Measurements from ENCODE around the gene MYO10. TPM values are rescaled to one million over a fixed set of nuclear protein-coding genes. Genes with fewer than 3 reads are reported as not detected.
A peak's percentile ranks its signal among the peaks of the same experiment; 100 is the strongest.

The MYO10 gene
- total RNA-seq, 2 donors from 2014 or later: 40.0 to 89.2 TPM

GRCh38 chr5:16932401-16932800 lies 3.7 kb downstream of the MYO10 start:
- no peaks in the 10 kb centered on the region for H3K4me1 ChIP-seq (ENCODE audit: control insufficient read depth, insufficient read depth, low read length)
- H3K9me3 Mint-ChIP-seq: no peaks in the 10 kb centered on the region
- peaks cover 22% of the 10 kb centered on the region for H3K27me3 Mint-ChIP-seq (ENCODE audit: insufficient read depth)
- H3K9me3 ChIP-seq (ENCODE audit: control insufficient read depth, low read length): peaks cover 4% of the 10 kb centered on the region
- TF ChIP-seq CTCF (conservative IDR thresholded peaks at IDR 0.05): no peak
- 75 to 79% methylated on average over 3 of the region's 3 CpGs for WGBS, 2 experiments (ENCODE audit: insufficient coverage in 1 of 2, insufficient read length in 1 of 2)
- H3K36me3 ChIP-seq (ENCODE audit: control insufficient read depth, insufficient read depth, low read length): peaks cover 27% of the 10 kb centered on the region
- H3K27ac ChIP-seq (ENCODE audit: low read depth, low read length): no peak overlapping the region
- H3K4me3 Mint-ChIP-seq: peak overlapping the region; percentile 94
- peak overlapping the region; percentile 90 for H3K4me3 ChIP-seq (ENCODE audit: low read length)
- DNase-seq: no peak
- H3K9ac ChIP-seq (ENCODE audit: extremely low read depth, low read length, poor library complexity, severe bottlenecking): peak overlapping the region; percentile 90
- no peak overlapping the region for H3K27ac Mint-ChIP-seq
- H3K27me3 ChIP-seq (ENCODE audit: control insufficient read depth, insufficient read depth, low read length, poor library complexity, severe bottlenecking): peaks cover 8% of the 10 kb centered on the region
- peaks cover 23% of the 10 kb centered on the region for H3K36me3 Mint-ChIP-seq (ENCODE audit: low read depth)
- peaks cover 45% of the 10 kb centered on the region for H3K4me1 Mint-ChIP-seq

GRCh38 chr5:16931334-16932110 lies 4.6 kb downstream of the MYO10 start:
- H3K36me3 Mint-ChIP-seq (ENCODE audit: low read depth): peaks cover 25% of the 10 kb centered on the region
- H3K27ac Mint-ChIP-seq: no peak overlapping the region
- H3K4me1 Mint-ChIP-seq: peaks cover 37% of the 10 kb centered on the region
- H3K9me3 Mint-ChIP-seq: no peaks in the 10 kb centered on the region
- peaks cover 32% of the 10 kb centered on the region for H3K36me3 ChIP-seq (ENCODE audit: control insufficient read depth, insufficient read depth, low read length)
- no peaks in the 10 kb centered on the region for H3K27me3 ChIP-seq (ENCODE audit: control insufficient read depth, insufficient read depth, low read length, poor library complexity, severe bottlenecking)
- H3K9ac ChIP-seq (ENCODE audit: extremely low read depth, low read length, poor library complexity, severe bottlenecking): no peak overlapping the region
- 71 to 88% methylated on average over 1 to 5 of the region's 5 CpGs for WGBS, 2 experiments (ENCODE audit: insufficient coverage in 1 of 2, insufficient read length in 1 of 2)
- no peak for TF ChIP-seq CTCF (conservative IDR thresholded peaks at IDR 0.05)
- peak overlapping the region; percentile 90 for H3K4me3 ChIP-seq (ENCODE audit: low read length)
- H3K27me3 Mint-ChIP-seq (ENCODE audit: insufficient read depth): peaks cover 13% of the 10 kb centered on the region
- no peak for DNase-seq
- H3K4me1 ChIP-seq (ENCODE audit: control insufficient read depth, insufficient read depth, low read length): no peaks in the 10 kb centered on the region
- no peak overlapping the region for H3K27ac ChIP-seq (ENCODE audit: low read depth, low read length)
- H3K9me3 ChIP-seq (ENCODE audit: control insufficient read depth, low read length): peaks cover 4% of the 10 kb centered on the region
- no peak overlapping the region for H3K4me3 Mint-ChIP-seq

- Mint-ChIP-seq H3K36me3 (ENCODE audit: low read depth) (peaks cover 29% of the 10 kb centered on the region), H3K27ac (no peak overlapping the region), H3K4me1 (peaks cover 36% of the 10 kb centered on the region), H3K4me3 (no peak overlapping the region), H3K27me3 (ENCODE audit: insufficient read depth) (peaks cover 12% of the 10 kb centered on the region), H3K9me3 (peaks cover under 1% of the 10 kb centered on the region)
- no peak overlapping the region for H3K27ac ChIP-seq (ENCODE audit: low read depth, low read length)
- no peaks in the 10 kb centered on the region for H3K27me3 ChIP-seq (ENCODE audit: control insufficient read depth, insufficient read depth, low read length, poor library complexity, severe bottlenecking)
- no peaks in the 10 kb centered on the region for H3K4me1 ChIP-seq (ENCODE audit: control insufficient read depth, insufficient read depth, low read length)
- H3K4me3 ChIP-seq (ENCODE audit: low read length): peak overlapping the region; percentile 67
- peak; percentile 58 for DNase-seq
- 71 to 78% methylated on average over 7 to 8 of the region's 8 CpGs for WGBS, 2 experiments (ENCODE audit: insufficient coverage in 1 of 2, insufficient read length in 1 of 2)
- no peak for TF ChIP-seq CTCF (conservative IDR thresholded peaks at IDR 0.05)
- H3K36me3 ChIP-seq (ENCODE audit: control insufficient read depth, insufficient read depth, low read length): peaks cover 34% of the 10 kb centered on the region
- no peak overlapping the region for H3K9ac ChIP-seq (ENCODE audit: extremely low read depth, low read length, poor library complexity, severe bottlenecking)
- peaks cover 5% of the 10 kb centered on the region for H3K9me3 ChIP-seq (ENCODE audit: control insufficient read depth, low read length)
Measured at GRCh38 chr5:16930496-16930895, 5.6 kb downstream of the MYO10 start.

Data from endodermal cell (in vitro differentiated cells).